Heart left ventricle (tissue), 16 donors: ENCODE data around the gene KCNG2. TPM values are rescaled to one million over a fixed set of nuclear protein-coding genes. Genes with fewer than 3 reads are reported as not detected.

ENCODE experiments used
- ATAC-seq, 4 donors: fragments of 200-7000 bp; cut with Tn5 transposase; one replicate each; pipeline ENCODE4 v1.9.1; 2020 to 2022; ENCODE audit warnings: moderate library complexity in 4 of 4, mild to moderate bottlenecking in 3 of 4, moderate number of reproducible peaks in 1 of 4
- DNase-seq, 5 donors: peaks; one replicate each; pipeline ENCODE4 v3.0.0-alpha.2; 2020
- H3K27ac ChIP-seq, 12 donors: fragments of 200-600 bp; sonication (generic) in 4 of 12; one replicate each; pipeline versions ENCODE4 v1.5.0 to v1.8.0; 2016 to 2022; ENCODE audit warnings: mild to moderate bottlenecking in 2 of 12
- H3K27me3 ChIP-seq, 9 donors: fragments of 200-600 bp; sonication (generic) in 2 of 9; one replicate each; pipeline versions ENCODE4 v1.5.1 to v1.8.0; 2016 to 2022; ENCODE audit warnings: mild to moderate bottlenecking in 3 of 9
- H3K36me3 ChIP-seq, 9 donors: fragments of 200-600 bp; sonication (generic) in 2 of 9; one replicate each; pipeline versions ENCODE4 v1.5.0 to v1.8.0; 2018 to 2022; ENCODE audit warnings: mild to moderate bottlenecking in 2 of 9
- H3K4me1 ChIP-seq, 12 donors: fragments of 200-600 bp; sonication (generic) in 4 of 12; one replicate each; pipeline versions ENCODE4 v1.5.0 to v1.8.0; 2016 to 2022; ENCODE audit warnings: mild to moderate bottlenecking in 3 of 12
- H3K4me3 ChIP-seq, 12 donors: fragments of 200-600 bp; sonication (generic) in 4 of 12; one replicate each; pipeline versions ENCODE4 v1.5.0 to v1.8.0; 2017 to 2022; ENCODE audit warnings: mild to moderate bottlenecking in 9 of 12, moderate library complexity in 4 of 12
- H3K9me3 ChIP-seq, 12 donors: fragments of 200-600 bp; sonication (generic) in 4 of 12; one replicate each; pipeline versions ENCODE4 v1.5.0 to v1.8.0; 2016 to 2022; ENCODE audit warnings: mild to moderate bottlenecking in 1 of 12
- POLR2A ChIP-seq, 2 donors: fragments of 450-650 bp; IDR thresholded peaks; one replicate each; pipeline ENCODE4 v1.6.1; 2017; ENCODE audit warnings: antibody characterized with exemption in 2 of 2, mild to moderate bottlenecking in 2 of 2, moderate library complexity in 2 of 2
- WGBS, 4 donors: extraction: QIAGEN DNeasy Blood & Tissue Kit in 2 of 4; methylation state at CpG; one replicate each; pipeline versions ENCODE4 v1.1.5 to v1.1.7; 2013 to 2018; 5-methylcytosine and 5-hydroxymethylcytosine counted together
- intact Hi-C, 10 donors: fragments of 100-400 bp; cut with DNase I; formaldehyde crosslinking; loops; one replicate each; pipeline versions ENCODE4 v1.11.1 to v1.14.2; 2022
- polyA plus RNA-seq, 2 donors: library from polyadenylated mRNA; stranded (reverse); fragments of 200-250 nt; gene quantifications; one replicate each; pipeline ENCODE4 v1.2.3, GENCODE V29; 2013
- total RNA-seq, 9 donors: library from RNA; depleted of rRNA in 2 of 9; stranded (reverse); fragments of >200 nt in 2 of 9; fragmentation: NEBNext Ultra II Directional in 3 of 9; extraction: Animal tissue kit (Norgen Biotek cat#: 25700) in 3 of 9; gene quantifications; one replicate each; pipeline versions ENCODE4 v1.1.0 to v1.2.4, GENCODE V29; 2016 to 2023
- TF ChIP-seq, protein P1 (sequence below), 12 donors: fragments of 200-600 bp; sonication (generic) in 4 of 12; IDR thresholded peaks; one replicate each; pipeline versions ENCODE4 v1.5.0 to v1.8.0; 2018 to 2022; ENCODE audit warnings: antibody characterized with exemption in 12 of 12, mild to moderate bottlenecking in 5 of 12
- donor health status: ischemic (EF 13 %, LVEDD 7.1; RV severe dilation, severe dysfunction).
- donor health status: healthy with polysubstance abuse.
- donor health status: DM: no; HTN: yes; CAD: no.
- donor health status: DM: no; HTN: no; CAD: no.
- donor health status: ischemic (EF 25% LVEDD 6.9; RV normal size, moderate dysfunction).
- donor health status: ischemic (EF 25% LVEDD 5.7; RV mildly dilated, moderate dysfunction).
- donor health status: healthy.
- donor health status: DM: yes; HTN: yes; CAD: no.
- donor health status: ischemic (EF 35%, LVEDD 5.7; RV mildly dilated, moderate dysfunction).
- donor health status: nonischemic (EF 11% LVEDD 7.7; RV severe dilation, severe dysfunction).
- donor health status: DM: yes; HTN: yes; CAD: no.
- donor health status: PGD.
- donor health status: ischemic (EF 29% LVEDD 5.4; RV normal size, mild dysfunction).
- donor health status: nonischemic (EF 23%, LVEDD 6.1; RV moderate dilation, normal function).

The KCNG2 gene
- total and polyA plus RNA-seq, 11 donors, result 0.07 to 1.5 (median 0.18) TPM; not detected in 8

- peak overlapping the region in 1 of 12 donors; percentile 78 for H3K27ac ChIP-seq
- H3K4me1 ChIP-seq, result peaks cover 0 to 25% (median 16%) of the 10 kb centered on the region in 12 donors
- peak in 2 of 5 donors; percentile 1 to 28 for DNase-seq
- intact Hi-C loops, result loop anchor here in 1 of 10 donors (10.0 kb wide), 1 partner anchor 49 kb away; the partner anchor contains the start of gene TXNL4A
- H3K27me3 ChIP-seq, result no peaks in the 10 kb centered on the region
- WGBS, 4 donors, result 95 to 100% (median 99%) methylated on average over 3 of the region's 3 CpGs
- peaks cover 0 to 42% (median 17%) of the 10 kb centered on the region in 12 donors for H3K9me3 ChIP-seq
- TF ChIP-seq, protein P1, sequence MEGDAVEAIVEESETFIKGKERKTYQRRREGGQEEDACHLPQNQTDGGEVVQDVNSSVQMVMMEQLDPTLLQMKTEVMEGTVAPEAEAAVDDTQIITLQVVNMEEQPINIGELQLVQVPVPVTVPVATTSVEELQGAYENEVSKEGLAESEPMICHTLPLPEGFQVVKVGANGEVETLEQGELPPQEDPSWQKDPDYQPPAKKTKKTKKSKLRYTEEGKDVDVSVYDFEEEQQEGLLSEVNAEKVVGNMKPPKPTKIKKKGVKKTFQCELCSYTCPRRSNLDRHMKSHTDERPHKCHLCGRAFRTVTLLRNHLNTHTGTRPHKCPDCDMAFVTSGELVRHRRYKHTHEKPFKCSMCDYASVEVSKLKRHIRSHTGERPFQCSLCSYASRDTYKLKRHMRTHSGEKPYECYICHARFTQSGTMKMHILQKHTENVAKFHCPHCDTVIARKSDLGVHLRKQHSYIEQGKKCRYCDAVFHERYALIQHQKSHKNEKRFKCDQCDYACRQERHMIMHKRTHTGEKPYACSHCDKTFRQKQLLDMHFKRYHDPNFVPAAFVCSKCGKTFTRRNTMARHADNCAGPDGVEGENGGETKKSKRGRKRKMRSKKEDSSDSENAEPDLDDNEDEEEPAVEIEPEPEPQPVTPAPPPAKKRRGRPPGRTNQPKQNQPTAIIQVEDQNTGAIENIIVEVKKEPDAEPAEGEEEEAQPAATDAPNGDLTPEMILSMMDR (IDR thresholded peaks at IDR 0.05), result no peak
- no peak for TF ChIP-seq POLR2A (IDR thresholded peaks at IDR 0.05)
- H3K4me3 ChIP-seq, result no peak overlapping the region
- H3K36me3 ChIP-seq, result peaks cover 0 to 42% (median 9%) of the 10 kb centered on the region in 9 donors
- ATAC-seq, result no peak
Observed at GRCh38 chr18:79935499-79935898, 137.8 kb downstream of the KCNG2 start.

GRCh38 chr18:79935925-79936324 lies 138.2 kb downstream of the KCNG2 start:
- WGBS, 4 donors, result 91 to 98% (median 96%) methylated on average over 6 of the region's 6 CpGs
- H3K27ac ChIP-seq, result peak overlapping the region in 1 of 12 donors; percentile 78
- no peak overlapping the region for H3K4me3 ChIP-seq
- no peaks in the 10 kb centered on the region for H3K27me3 ChIP-seq
- intact Hi-C loops, result loop anchor here in 1 of 10 donors (10.0 kb wide), 1 partner anchor 49 kb away; the partner anchor contains the start of gene TXNL4A
- peaks cover 0 to 38% (median 16%) of the 10 kb centered on the region in 12 donors for H3K9me3 ChIP-seq
- no peak for TF ChIP-seq POLR2A (IDR thresholded peaks at IDR 0.05)
- TF ChIP-seq, protein P1 (IDR thresholded peaks at IDR 0.05), result no peak
- H3K36me3 ChIP-seq, result peaks cover 0 to 42% (median 14%) of the 10 kb centered on the region in 9 donors
- ATAC-seq (no peak), DNase-seq (peak in 1 of 5 donors; percentile 5)
- peaks cover 0 to 26% (median 16%) of the 10 kb centered on the region in 12 donors for H3K4me1 ChIP-seq

DNA sequence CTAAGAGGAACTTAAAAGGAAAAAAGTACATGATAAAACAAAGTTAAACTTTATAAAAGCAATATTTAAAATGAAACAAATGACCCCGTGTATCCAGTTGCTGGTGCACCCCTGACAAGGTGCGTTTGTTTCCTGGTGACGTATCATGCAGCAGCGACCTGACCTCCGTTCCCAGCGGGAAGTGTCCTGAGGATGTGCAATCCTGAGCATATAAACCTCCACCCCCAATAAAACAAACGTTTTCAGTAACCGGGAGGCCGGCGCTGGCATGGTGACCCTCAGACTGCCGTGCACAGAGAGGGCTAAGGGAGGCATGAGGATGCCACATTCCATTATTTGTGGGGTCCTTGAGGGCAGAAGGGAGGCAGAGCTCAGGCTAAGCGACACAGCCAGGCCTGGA lies 138.9 kb downstream of the KCNG2 start:
- Histone ChIP-seq H3K9me3 (peaks cover 0 to 31% (median 15%) of the 10 kb centered on the region in 12 donors), H3K27ac (no peak overlapping the region), H3K36me3 (peaks cover 0 to 48% (median 21%) of the 10 kb centered on the region in 9 donors), H3K4me3 (no peak overlapping the region), H3K27me3 (no peaks in the 10 kb centered on the region), H3K4me1 (peaks cover 0 to 34% (median 17%) of the 10 kb centered on the region in 12 donors)
- no peak for ATAC-seq
- intact Hi-C loops, result loop anchor here in 1 of 10 donors (10.0 kb wide), 1 partner anchor 48 kb away; the partner anchor contains the start of gene TXNL4A
- no peak for TF ChIP-seq POLR2A (IDR thresholded peaks at IDR 0.05)
- TF ChIP-seq, protein P1 (IDR thresholded peaks at IDR 0.05), result no peak
- no peak for DNase-seq
- whole genome bisulfite sequencing, 4 donors, result 93 to 96% (median 94%) methylated on average over 12 of the region's 12 CpGs

DNA sequence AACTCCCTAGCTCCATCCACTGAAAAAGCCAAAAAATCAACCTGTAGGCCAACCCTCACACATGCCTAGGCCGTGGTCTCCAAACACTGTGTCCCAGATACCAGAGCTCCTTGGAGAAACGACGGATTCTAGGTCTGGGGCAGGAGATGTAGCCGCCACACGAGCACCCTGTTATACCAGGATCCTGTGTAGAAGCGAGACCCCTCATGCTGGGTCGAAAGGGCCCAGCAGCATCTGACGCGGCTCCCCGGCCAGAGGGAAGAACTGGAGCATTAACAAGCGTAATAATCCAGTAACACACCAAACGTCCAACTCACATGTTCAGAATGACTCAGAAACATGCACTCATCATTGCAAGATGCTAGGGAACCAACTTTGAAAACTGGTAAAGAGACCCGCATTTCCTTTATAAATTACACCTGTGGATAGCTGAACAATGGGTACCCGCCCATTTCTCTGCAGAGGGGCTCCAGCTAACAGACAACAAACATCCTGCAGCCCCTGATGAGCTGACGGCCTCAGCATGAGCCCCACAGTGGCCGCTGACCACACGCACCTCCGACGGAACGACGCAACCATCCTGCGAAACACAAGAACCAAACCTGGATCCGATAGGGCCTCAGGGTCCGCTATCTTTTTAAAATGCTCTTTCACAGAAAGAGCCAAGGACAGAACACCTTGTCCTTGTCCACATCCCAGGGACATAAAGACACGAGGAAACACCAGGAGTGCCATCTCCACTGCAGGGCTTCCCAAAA lies 139.5 kb downstream of the KCNG2 start:
- intact Hi-C loops, result loop anchor here in 1 of 10 donors (10.0 kb wide), 1 partner anchor 48 kb away; the partner anchor contains the start of gene TXNL4A
- WGBS, 4 donors, result 96 to 98% (median 97%) methylated on average over 25 of the region's 25 CpGs

More for the DNA sequence above, 139.5 kb downstream of the KCNG2 start:
- peaks cover 0 to 25% (median 12%) of the 10 kb centered on the region in 12 donors for H3K9me3 ChIP-seq
- DNase-seq (peak in 1 of 5 donors; percentile 25), ATAC-seq (no peak)
- H3K4me3 ChIP-seq, result no peak overlapping the region
- H3K27ac ChIP-seq, result no peak overlapping the region
- peaks cover 0 to 38% (median 21%) of the 10 kb centered on the region in 12 donors for H3K4me1 ChIP-seq
- H3K27me3 ChIP-seq, result no peaks in the 10 kb centered on the region
- H3K36me3 ChIP-seq, result peaks cover 0 to 55% (median 26%) of the 10 kb centered on the region in 9 donors
- TF ChIP-seq, protein P1 (IDR thresholded peaks at IDR 0.05), result no peak
- no peak for TF ChIP-seq POLR2A (IDR thresholded peaks at IDR 0.05)
